Keratinocyte (primary cell): ENCODE measurements around the gene UBE2I. TPM values are rescaled to one million over a fixed set of nuclear protein-coding genes. Genes with fewer than 3 reads are reported as not detected.

Experiments
- DNase-seq: peaks from one replicate; pipeline ENCODE4 v3.0.0-alpha.2; 2011; ENCODE audit warnings: low read depth, missing footprints, low spot score
- FAIRE-seq: peaks from 2 replicates; lab custom pipeline; 2011; peaks lifted over from hg19 to GRCh38; lab: Jason Lieb, UNC
- H2AFZ ChIP-seq: 2 replicates; pipeline ENCODE4 v1.6.0; 2012; ENCODE audit warnings: low read length, control low read depth, inconsistent platforms; ENCODE audit not compliant: control insufficient read depth
- H3K27ac ChIP-seq: 2 replicates; pipeline ENCODE4 v1.5.1; 2011; ENCODE audit warnings: low read length; ENCODE audit not compliant: control insufficient read depth, insufficient read depth
- H3K27me3 ChIP-seq: 3 replicates; pipeline ENCODE4 v1.6.0; 2011; ENCODE audit warnings: low read length; ENCODE audit not compliant: control insufficient read depth, insufficient read depth; ENCODE audit errors: extremely low read depth
- H3K36me3 ChIP-seq, 2 experiments: 2 replicates in 1 of 2; 3 replicates in 1 of 2; pipeline ENCODE4 v1.5.1; 2011; ENCODE audit warnings: low read length in 2 of 2, mild to moderate bottlenecking in 1 of 2; ENCODE audit not compliant: control insufficient read depth in 2 of 2, insufficient read depth in 2 of 2; ENCODE audit errors: extremely low read depth in 1 of 2
- H3K4me1 ChIP-seq: 3 replicates; pipeline ENCODE4 v1.5.1; 2011; ENCODE audit warnings: low read length; ENCODE audit not compliant: control insufficient read depth, insufficient read depth; ENCODE audit errors: extremely low read depth
- H3K4me2 ChIP-seq: 3 replicates; pipeline ENCODE4 v1.6.0; 2011; ENCODE audit warnings: low read depth, low read length; ENCODE audit not compliant: control insufficient read depth, insufficient read depth; ENCODE audit errors: extremely low read depth
- H3K4me3 ChIP-seq, 3 experiments: fragments of 200-600 bp in 1 of 3; sonication (generic) in 1 of 3; 2 replicates in 2 of 3; 3 replicates in 1 of 3; pipeline ENCODE4 v1.5.1; 2011 to 2016; ENCODE audit warnings: low read length in 3 of 3, mild to moderate bottlenecking in 3 of 3, control low read depth in 2 of 3, inconsistent platforms in 1 of 3, low read depth in 1 of 3, mixed read lengths in 1 of 3, mixed run types in 1 of 3, moderate library complexity in 1 of 3; ENCODE audit not compliant: control insufficient read depth in 2 of 3, insufficient read depth in 2 of 3; ENCODE audit errors: extremely low read depth in 1 of 3
- H3K79me2 ChIP-seq: 2 replicates; pipeline ENCODE4 v1.6.0; 2012; ENCODE audit warnings: low read length; ENCODE audit not compliant: control insufficient read depth, insufficient read depth
- H3K9ac ChIP-seq: 3 replicates; pipeline ENCODE4 v1.6.0; 2011; ENCODE audit warnings: low read length; ENCODE audit not compliant: control insufficient read depth, insufficient read depth; ENCODE audit errors: extremely low read depth
- H3K9me1 ChIP-seq: 3 replicates; pipeline ENCODE4 v1.6.0; 2011; ENCODE audit warnings: low read length; ENCODE audit not compliant: control insufficient read depth, insufficient read depth; ENCODE audit errors: extremely low read depth
- H3K9me3 ChIP-seq: 2 replicates; pipeline ENCODE4 v1.5.1; 2012; ENCODE audit warnings: low read depth, low read length; ENCODE audit not compliant: control insufficient read depth
- H4K20me1 ChIP-seq: 3 replicates; pipeline ENCODE4 v1.6.0; 2011; ENCODE audit warnings: low read length; ENCODE audit not compliant: control insufficient read depth, insufficient read depth; ENCODE audit errors: extremely low read depth
- CTCF ChIP-seq, 3 experiments: IDR thresholded peaks in 1 of 3; conservative IDR thresholded peaks in 1 of 3; optimal IDR thresholded peaks in 1 of 3; 2 replicates in 2 of 3; 3 replicates in 1 of 3; pipeline versions ENCODE3 to v1.5.1; 2011; ENCODE audit warnings: low read length in 3 of 3, mild to moderate bottlenecking in 3 of 3, moderate library complexity in 2 of 3, control low read depth in 1 of 3, inconsistent platforms in 1 of 3; ENCODE audit not compliant: insufficient read depth in 2 of 3; ENCODE audit errors: extremely low read depth in 1 of 3
- EZH2 ChIP-seq: IDR thresholded peaks from one replicate; pipeline ENCODE4 v1.6.1; 2012; ENCODE audit warnings: inconsistent platforms, mild to moderate bottlenecking, low read length, moderate library complexity
- dilution Hi-C: fragments of 300-500 bp; cut with MboI; formaldehyde crosslinking; loops from one replicate; pipeline ENCODE4 v1.7.0; 2020; ENCODE audit warnings: low sequenced_read_pairs; ENCODE audit not compliant: extremely low pct_ligation_motif_present
- polyA plus RNA-seq, 5 experiments: library from polyadenylated mRNA; depleted of rRNA in 3 of 5; stranded (reverse) in 3 of 5; stranded (forward) in 1 of 5; unstranded in 1 of 5; fragments of >200 nt; gene quantifications; 1 replicate in 1 of 5; 2 replicates in 3 of 5; 3 replicates in 1 of 5; pipeline versions ENCODE4 v1.2.1 to v1.2.3, GENCODE V29; 2011 to 2012; ENCODE audit warnings: missing spikeins in 2 of 5, low read depth in 1 of 5, low replicate concordance in 1 of 5

UBE2I gene
- polyA plus RNA-seq, 1 donor (not counting 4 experiments of a cell fraction or from before 2014, with no cell fraction given), result 157 TPM

GRCh38 chr16:1276580-1276878 lies 32.9 kb upstream of the UBE2I start:
- no peaks in the 10 kb centered on the region for H3K79me2 ChIP-seq
- no peak overlapping the region for H2AFZ ChIP-seq
- H4K20me1 ChIP-seq, result no peaks in the 10 kb centered on the region
- H3K36me3 ChIP-seq, result no peaks in the 10 kb centered on the region
- H3K27me3 ChIP-seq, result peaks cover 9% of the 10 kb centered on the region
- TF ChIP-seq CTCF (optimal IDR thresholded peaks at IDR 0.05 in 1 of 3, IDR thresholded peaks at IDR 0.05 in 1 of 3, conservative IDR thresholded peaks at IDR 0.05 in 1 of 3; ENCODE audit: extremely low read depth in 1 of 3, insufficient read depth in 2 of 3, low read length in 3 of 3) (no peak), EZH2 (no peak)
- no peaks in the 10 kb centered on the region for H3K9me3 ChIP-seq
- H3K4me3 ChIP-seq, result no peak overlapping the region
- DNase-seq (no peak), FAIRE-seq (no peak)
- no peak overlapping the region for H3K9ac ChIP-seq
- no peak overlapping the region for H3K4me2 ChIP-seq
- dilution Hi-C loops, result no loop called here
- H3K4me1 ChIP-seq, result no peaks in the 10 kb centered on the region
- no peaks in the 10 kb centered on the region for H3K9me1 ChIP-seq
- H3K27ac ChIP-seq, result no peak overlapping the region

GRCh38 chr16:1277151-1277598 lies 32.3 kb upstream of the UBE2I start:
- no peak for TF ChIP-seq CTCF (optimal IDR thresholded peaks at IDR 0.05 in 1 of 3, IDR thresholded peaks at IDR 0.05 in 1 of 3, conservative IDR thresholded peaks at IDR 0.05 in 1 of 3; ENCODE audit: extremely low read depth in 1 of 3, insufficient read depth in 2 of 3, low read length in 3 of 3)
- no peak for TF ChIP-seq EZH2
- Histone ChIP-seq H4K20me1 (no peaks in the 10 kb centered on the region), H3K27ac (no peak overlapping the region), H3K27me3 (peaks cover 9% of the 10 kb centered on the region), H3K9ac (no peak overlapping the region), H3K79me2 (no peaks in the 10 kb centered on the region), H3K9me1 (no peaks in the 10 kb centered on the region), H3K4me1 (no peaks in the 10 kb centered on the region), H2AFZ (no peak overlapping the region), H3K36me3 (no peaks in the 10 kb centered on the region), H3K9me3 (no peaks in the 10 kb centered on the region), H3K4me2 (no peak overlapping the region), H3K4me3 (no peak overlapping the region)
- no peak for DNase-seq
- no peak for FAIRE-seq
- dilution Hi-C loops, result no loop called here
